Adipocyte (in vitro differentiated cells): ENCODE results near the gene PGA4.

Experiments used
- DNase-seq: peaks from one replicate; pipeline ENCODE4 v3.0.0-alpha.2; 2015; ENCODE audit warnings: low read depth
- H3K27me3 ChIP-seq: replicated peaks from 2 replicates; pipeline ENCODE4 v1.7.0; 2013; ENCODE audit warnings: mild to moderate bottlenecking, low read length, moderate library complexity; ENCODE audit not compliant: control insufficient read depth, insufficient read depth
- H3K36me3 ChIP-seq: 2 replicates; pipeline ENCODE4 v1.7.0; 2013; ENCODE audit warnings: low read length, mild to moderate bottlenecking, moderate library complexity; ENCODE audit not compliant: control insufficient read depth, insufficient read depth, severe bottlenecking
- H3K4me1 ChIP-seq: 2 replicates; pipeline ENCODE4 v1.7.0; 2013; ENCODE audit warnings: mild to moderate bottlenecking, low read length, moderate library complexity; ENCODE audit not compliant: control insufficient read depth, insufficient read depth
- H3K4me3 ChIP-seq: 2 replicates; pipeline ENCODE4 v1.7.0; 2013; ENCODE audit warnings: mild to moderate bottlenecking, low read length, moderate library complexity
- H3K9ac ChIP-seq: 2 replicates; pipeline ENCODE4 v1.7.0; 2013; ENCODE audit warnings: mild to moderate bottlenecking, low read length, moderate library complexity
- H3K9me3 ChIP-seq: 2 replicates; pipeline ENCODE4 v1.7.0; 2013; ENCODE audit warnings: mild to moderate bottlenecking, low read length, moderate library complexity; ENCODE audit not compliant: control insufficient read depth

The PGA4 gene

DNA sequence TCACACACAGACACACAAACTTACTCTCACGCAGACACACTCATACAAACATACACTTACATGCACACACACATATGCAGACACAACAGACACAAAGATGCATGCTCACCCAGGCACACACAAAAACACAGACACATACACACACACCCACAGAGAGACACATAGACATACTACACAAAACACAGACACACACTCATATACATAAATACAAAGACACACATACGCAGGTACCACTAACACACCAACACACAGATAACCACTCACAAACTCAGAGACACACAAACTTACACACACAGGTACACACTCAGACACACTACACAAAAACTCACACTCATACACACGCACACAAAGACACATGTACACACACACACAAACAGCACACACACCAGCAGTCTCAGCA, 50.6 kb downstream of the PGA4 start:
- DNase-seq = no peak
- H3K4me3 ChIP-seq = no peak overlapping the region
- no peaks in the 10 kb centered on the region for H3K27me3 ChIP-seq
- H3K4me1 ChIP-seq = peaks cover 14% of the 10 kb centered on the region
- H3K9ac ChIP-seq = no peak overlapping the region
- peaks cover under 1% of the 10 kb centered on the region for H3K36me3 ChIP-seq
- no peaks in the 10 kb centered on the region for H3K9me3 ChIP-seq

DNA sequence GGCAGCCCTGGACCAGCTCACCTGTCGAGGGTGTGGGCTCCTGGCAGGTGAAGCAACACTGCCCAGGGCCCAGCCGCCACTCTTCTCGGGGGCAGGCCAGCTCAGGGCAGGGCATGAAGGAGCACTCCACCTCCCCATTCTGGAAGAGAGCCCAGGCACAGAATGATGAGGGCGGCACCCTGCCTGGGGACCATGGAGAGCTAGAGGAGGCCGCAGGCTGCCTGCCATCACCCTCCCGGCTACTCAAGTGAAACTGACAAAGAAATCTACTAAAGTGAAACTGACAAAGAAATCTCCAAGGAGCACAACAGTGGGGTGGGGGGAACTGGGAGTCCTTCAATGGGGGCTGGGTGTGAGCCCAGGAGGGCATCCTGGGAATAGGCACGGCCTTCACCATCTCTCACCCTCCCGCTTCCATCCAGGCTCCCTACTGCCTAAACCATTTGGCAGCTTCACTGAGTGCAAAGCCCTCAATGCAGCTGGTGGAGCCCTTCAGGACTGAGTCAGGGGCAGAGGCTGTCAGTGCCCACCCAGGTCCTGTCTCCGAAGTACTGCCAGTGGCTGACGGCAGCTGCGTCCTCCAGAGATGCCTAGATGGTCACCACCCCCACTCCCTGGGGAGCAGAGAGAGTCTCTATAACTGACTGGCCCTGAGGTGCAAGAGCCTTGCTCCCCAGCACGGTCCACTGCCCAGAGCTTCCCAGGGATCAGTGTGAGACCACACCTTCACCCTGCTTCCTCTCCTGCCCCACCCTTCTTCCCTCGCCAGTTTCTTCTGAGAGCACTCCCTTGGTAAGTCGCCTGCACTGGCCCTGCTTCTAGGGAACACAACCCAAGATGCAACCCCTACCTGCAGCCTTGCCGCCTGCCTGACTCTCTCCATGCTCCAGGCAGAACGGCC, 51.3 kb downstream of the PGA4 start:
- no peak for DNase-seq
- no peaks in the 10 kb centered on the region for H3K27me3 ChIP-seq

DNA sequence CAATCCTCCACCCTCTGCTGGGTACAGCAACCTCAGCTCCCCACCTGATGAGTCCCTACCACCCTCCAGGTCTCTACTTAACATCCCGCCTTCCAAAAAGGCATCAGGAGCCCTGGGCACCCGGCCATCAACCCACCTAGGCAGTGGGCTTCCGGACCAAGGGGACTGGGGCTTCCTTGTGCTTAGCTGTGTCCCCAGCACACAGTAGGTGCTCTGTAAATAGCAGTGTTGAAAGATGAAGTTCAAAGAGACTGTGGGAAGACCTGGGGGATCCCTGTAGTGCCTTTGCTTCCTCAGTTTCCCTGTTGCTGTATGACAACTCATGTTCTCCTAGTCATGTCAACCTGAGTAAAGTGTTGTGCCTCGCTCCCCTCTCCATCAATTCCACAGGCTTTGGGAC, 51.9 kb downstream of the PGA4 start:
- DNase-seq = no peak
- H3K4me3 ChIP-seq = no peak overlapping the region
- no peaks in the 10 kb centered on the region for H3K9me3 ChIP-seq
- H3K4me1 ChIP-seq = peaks cover 14% of the 10 kb centered on the region
- H3K27me3 ChIP-seq = no peaks in the 10 kb centered on the region
- no peak overlapping the region for H3K9ac ChIP-seq
- H3K36me3 ChIP-seq = peaks cover 8% of the 10 kb centered on the region

More for the DNA sequence above, 51.3 kb downstream of the PGA4 start:
- Histone ChIP-seq H3K9ac (no peak overlapping the region), H3K4me1 (peaks cover 14% of the 10 kb centered on the region), H3K9me3 (no peaks in the 10 kb centered on the region), H3K4me3 (no peak overlapping the region), H3K36me3 (peaks cover 8% of the 10 kb centered on the region)

DNA sequence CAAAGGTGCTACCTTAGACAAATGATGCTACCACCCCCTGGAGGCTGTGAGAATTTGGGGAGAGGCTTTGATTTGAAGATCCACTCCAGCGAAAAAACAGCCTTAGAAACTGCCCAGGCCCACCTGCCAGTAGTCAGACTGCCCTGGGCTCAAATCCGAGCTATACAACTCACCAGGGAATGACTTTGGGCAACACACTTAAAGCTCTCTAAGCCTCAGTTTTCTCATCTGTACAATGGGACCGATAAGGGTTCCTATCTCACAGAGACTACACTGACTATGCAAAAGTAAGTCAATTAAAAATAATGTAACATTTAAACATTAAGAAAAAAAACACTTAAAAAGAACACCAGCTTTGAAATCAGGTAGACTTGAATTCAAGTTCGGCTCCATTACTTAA, 53.0 kb downstream of the PGA4 start:
- H3K27me3 ChIP-seq = no peaks in the 10 kb centered on the region
- H3K4me1 ChIP-seq = peaks cover 13% of the 10 kb centered on the region
- H3K4me3 ChIP-seq = no peak overlapping the region

DNA sequence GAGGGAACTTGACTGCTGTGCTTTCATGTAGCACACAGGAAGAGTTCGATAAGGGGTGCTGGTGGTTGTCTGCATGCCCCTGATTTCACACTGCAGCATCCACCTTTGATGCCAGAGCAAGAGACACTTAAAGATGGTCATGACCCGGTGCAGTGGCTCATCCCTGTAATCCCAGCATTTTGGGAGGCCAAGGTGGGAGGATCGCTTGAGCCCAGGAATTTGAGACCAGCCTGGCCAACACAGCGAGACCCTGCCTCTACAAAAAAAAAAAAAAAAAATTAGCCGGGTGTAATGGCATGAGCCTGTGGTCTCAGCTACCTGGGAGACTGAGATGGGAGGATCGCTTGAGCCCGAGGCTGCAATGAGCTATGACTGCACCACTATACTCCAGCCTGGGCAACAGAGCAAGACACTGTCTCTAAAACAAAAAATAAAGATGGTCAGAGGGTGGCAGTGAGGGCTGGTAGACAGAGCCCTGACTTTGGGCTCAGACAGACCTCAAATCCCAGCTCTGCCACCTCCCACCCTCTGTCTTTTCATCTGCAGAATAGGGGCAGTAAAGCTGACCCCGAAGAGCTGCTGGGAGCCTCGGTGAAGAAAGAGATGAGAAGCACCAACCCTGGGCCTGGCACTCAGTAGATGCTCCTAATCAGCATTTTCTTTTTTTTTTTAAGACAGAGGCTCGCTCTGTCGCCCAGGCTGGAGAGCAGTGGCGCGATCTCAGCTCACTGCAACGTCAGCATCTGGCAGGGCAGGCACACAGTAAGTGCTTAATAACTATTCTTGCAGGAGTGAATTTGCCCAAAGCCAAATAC, 55.2 kb downstream of the PGA4 start:
- Histone ChIP-seq H3K4me1 (peaks cover 5% of the 10 kb centered on the region), H3K27me3 (no peaks in the 10 kb centered on the region), H3K9ac (no peak overlapping the region), H3K36me3 (peaks cover 17% of the 10 kb centered on the region), H3K4me3 (no peak overlapping the region), H3K9me3 (no peaks in the 10 kb centered on the region)
- DNase-seq = no peak

More for the DNA sequence above, 53.0 kb downstream of the PGA4 start:
- peaks cover 11% of the 10 kb centered on the region for H3K36me3 ChIP-seq
- no peaks in the 10 kb centered on the region for H3K9me3 ChIP-seq
- DNase-seq = no peak
- H3K9ac ChIP-seq = no peak overlapping the region

DNA sequence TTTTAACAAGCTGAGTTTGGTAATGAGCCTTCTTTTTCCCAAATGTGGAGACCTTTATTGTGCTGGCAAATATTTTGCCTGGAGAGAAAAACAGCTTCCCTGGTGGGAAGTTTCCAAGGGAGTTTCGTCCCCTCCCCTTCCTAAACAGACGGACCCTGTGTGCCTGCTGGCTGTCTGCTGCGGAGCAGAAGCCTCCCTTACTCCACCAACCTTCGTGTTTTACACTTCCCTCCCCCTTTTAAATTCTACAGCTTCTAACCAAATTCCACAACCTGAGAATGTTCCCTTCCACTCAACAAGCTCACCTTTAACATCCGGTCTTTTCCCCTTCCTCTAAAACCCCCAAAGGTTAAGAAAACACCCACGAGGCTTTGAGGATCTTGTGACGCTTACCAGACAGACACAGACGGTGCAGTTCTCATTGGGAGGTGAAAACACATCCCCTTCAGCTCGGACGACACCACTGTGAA, 55.9 kb downstream of the PGA4 start:
- no peaks in the 10 kb centered on the region for H3K27me3 ChIP-seq
- peaks cover 5% of the 10 kb centered on the region for H3K4me1 ChIP-seq
- H3K4me3 ChIP-seq = no peak overlapping the region
- H3K9me3 ChIP-seq = no peaks in the 10 kb centered on the region
- peaks cover 17% of the 10 kb centered on the region for H3K36me3 ChIP-seq
- H3K9ac ChIP-seq = no peak overlapping the region
- DNase-seq = no peak

DNA sequence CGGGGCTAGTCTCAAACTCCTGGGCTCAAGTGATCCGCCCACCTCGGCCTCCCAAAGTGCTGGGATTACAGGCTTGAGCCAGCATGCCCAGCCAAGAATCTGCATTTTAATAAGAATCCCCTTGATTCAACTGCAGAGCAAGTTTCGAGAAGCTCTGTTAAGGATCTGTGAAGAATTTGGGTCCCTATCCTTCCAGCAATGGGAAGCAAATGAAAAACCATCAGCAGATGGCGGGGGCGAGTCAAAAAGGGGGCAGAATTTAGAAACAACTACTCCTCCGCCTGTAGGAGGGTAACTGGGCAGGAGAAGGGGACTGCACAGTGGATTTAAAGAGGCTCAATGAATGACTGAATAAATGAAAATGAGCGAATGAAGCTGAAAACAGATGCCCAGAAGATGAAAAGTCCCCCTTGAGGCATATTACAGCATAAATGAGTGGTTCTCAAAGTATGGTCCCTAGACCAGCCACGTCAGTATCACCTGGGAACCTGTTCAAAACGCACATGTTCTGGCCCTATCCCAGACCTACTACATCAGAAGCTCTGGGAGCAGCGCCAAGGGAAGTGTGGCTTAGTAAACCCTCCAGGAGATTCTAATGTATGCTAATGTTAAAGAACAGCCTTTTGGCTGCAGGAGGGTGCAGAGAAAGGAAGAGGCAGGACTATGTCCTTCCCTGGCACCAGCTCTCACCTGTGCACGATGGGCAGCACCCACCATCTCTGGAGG, 58.0 kb downstream of the PGA4 start:
- H3K27me3 ChIP-seq = no peaks in the 10 kb centered on the region
- H3K4me3 ChIP-seq = no peak overlapping the region
- H3K4me1 ChIP-seq = no peaks in the 10 kb centered on the region
- no peaks in the 10 kb centered on the region for H3K9me3 ChIP-seq
- H3K9ac ChIP-seq = no peak overlapping the region
- H3K36me3 ChIP-seq = peaks cover 17% of the 10 kb centered on the region
- no peak for DNase-seq

DNA sequence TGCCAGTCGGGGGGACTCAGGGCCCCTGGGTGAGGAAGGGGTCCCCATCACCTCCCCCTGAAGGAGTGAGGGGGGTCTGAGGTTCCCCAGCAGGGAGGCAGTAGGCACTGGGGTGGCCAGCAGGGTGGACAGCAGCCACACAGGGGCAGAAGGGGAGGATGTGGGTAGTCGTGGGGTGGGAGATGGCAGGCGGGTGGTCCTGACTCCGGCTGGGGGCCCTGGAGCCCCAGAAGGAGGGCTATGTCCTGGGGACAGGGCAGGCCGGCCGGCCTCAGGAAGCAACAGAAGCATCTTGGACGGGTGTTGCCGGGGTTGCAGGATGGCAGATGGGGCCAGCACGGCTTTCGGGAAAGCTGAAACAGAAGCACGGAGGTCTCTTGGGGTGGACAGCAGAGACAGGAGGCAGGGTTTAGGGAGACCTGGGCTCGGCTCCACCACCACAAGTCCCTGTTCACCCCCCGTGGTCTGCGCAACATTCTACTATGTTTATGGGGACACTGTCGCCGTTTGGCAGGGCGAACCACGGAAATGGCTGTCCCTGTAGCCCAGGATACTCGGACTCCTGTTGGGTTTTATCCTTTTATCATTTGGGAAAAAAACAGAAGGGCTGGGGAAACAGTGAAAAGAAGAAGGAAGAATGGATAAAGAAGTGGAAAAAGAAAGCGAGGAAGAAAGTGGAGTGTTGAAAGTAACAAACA, 58.9 kb downstream of the PGA4 start:
- H3K27me3 ChIP-seq = no peaks in the 10 kb centered on the region
- H3K9ac ChIP-seq = no peak overlapping the region
- no peak overlapping the region for H3K4me3 ChIP-seq
- peaks cover 20% of the 10 kb centered on the region for H3K36me3 ChIP-seq
- no peaks in the 10 kb centered on the region for H3K9me3 ChIP-seq
- H3K4me1 ChIP-seq = no peaks in the 10 kb centered on the region
- DNase-seq = no peak
